Endothelial cell of umbilical vein (primary cell): ENCODE measurements around the gene CNTN1. TPM values are rescaled to one million over a fixed set of nuclear protein-coding genes. Genes with fewer than 3 reads are reported as not detected.

Experiments
- BruUV-seq: library from RNA; stranded (reverse); fragments of 400-500 nt; replicated peaks from 2 replicates; lab custom pipeline; 2021; lab: Mats Ljungman, UMichigan
- CTCF ChIA-PET: fragments of 300-600, 350-600 bp; sonication (Branson Sonifier 250); formaldehyde crosslinking; loops from one replicate; lab custom pipeline; 2021; ENCODE audit warnings: antibody characterized with exemption, inconsistent platforms; lab: Charles Lee
- POLR2A ChIA-PET: fragments of 300-600, 350-600 bp; sonication (Branson Sonifier 250); formaldehyde crosslinking; loops from one replicate; lab custom pipeline; 2021; ENCODE audit warnings: antibody characterized with exemption, inconsistent platforms; lab: Charles Lee
- DNase-seq: peaks from one replicate; pipeline ENCODE4 v3.0.0-alpha.2; 2011; ENCODE audit warnings: low read depth, low spot score
- FAIRE-seq: peaks from 2 replicates; lab custom pipeline; 2011; peaks lifted over from hg19 to GRCh38; lab: Jason Lieb, UNC
- H2AFZ ChIP-seq: 2 replicates; pipeline ENCODE4 v1.6.0; 2012; ENCODE audit warnings: low read depth, low read length, control low read depth, inconsistent platforms
- H3K27ac ChIP-seq: 2 replicates; pipeline ENCODE4 v1.5.1; 2011; ENCODE audit warnings: low read depth, mild to moderate bottlenecking, control low read depth, low read length, moderate library complexity; ENCODE audit not compliant: insufficient read depth
- H3K27me3 ChIP-seq, 2 experiments: 2 replicates each; pipeline versions ENCODE4 v1.6.0 to v1.6.1; 2011; ENCODE audit warnings: low read length in 2 of 2, mixed read lengths in 1 of 2; ENCODE audit not compliant: control insufficient read depth in 2 of 2, insufficient read depth in 2 of 2
- H3K36me3 ChIP-seq, 2 experiments: 2 replicates in 1 of 2; 3 replicates in 1 of 2; pipeline ENCODE4 v1.5.1; 2011; ENCODE audit warnings: low read length in 2 of 2, mild to moderate bottlenecking in 1 of 2, moderate library complexity in 1 of 2; ENCODE audit not compliant: control insufficient read depth in 2 of 2, insufficient read depth in 2 of 2; ENCODE audit errors: extremely low read depth in 1 of 2
- H3K4me1 ChIP-seq: 3 replicates; pipeline ENCODE4 v1.5.1; 2011; ENCODE audit warnings: mild to moderate bottlenecking, low read length; ENCODE audit not compliant: control insufficient read depth, insufficient read depth; ENCODE audit errors: extremely low read depth
- H3K4me2 ChIP-seq: 2 replicates; pipeline ENCODE4 v1.6.1; 2011; ENCODE audit warnings: low read length, control low read depth, mixed read lengths; ENCODE audit not compliant: insufficient read depth
- H3K4me3 ChIP-seq, 3 experiments: fragments of 200-600 bp in 1 of 3; sonication (generic), shearing (Covaris generic) in 1 of 3; replicated peaks in 1 of 3; 2 replicates each; pipeline ENCODE4 v1.5.1; 2011 to 2016; ENCODE audit warnings: control low read depth in 3 of 3, low read length in 3 of 3, mild to moderate bottlenecking in 2 of 3, inconsistent platforms in 1 of 3, low read depth in 1 of 3, moderate library complexity in 1 of 3; ENCODE audit not compliant: insufficient read depth in 1 of 3
- H3K79me2 ChIP-seq: 2 replicates; pipeline ENCODE4 v1.6.0; 2012; ENCODE audit warnings: low read length, inconsistent platforms; ENCODE audit not compliant: control insufficient read depth, insufficient read depth
- H3K9ac ChIP-seq: replicated peaks from 2 replicates; pipeline ENCODE3; 2011; ENCODE audit warnings: low read length, control low read depth; ENCODE audit not compliant: insufficient read depth; ENCODE audit errors: extremely low read depth
- H3K9me1 ChIP-seq: replicated peaks from 3 replicates; pipeline ENCODE4 v1.6.0; 2011; ENCODE audit warnings: mild to moderate bottlenecking, low read length; ENCODE audit not compliant: control insufficient read depth, insufficient read depth; ENCODE audit errors: extremely low read depth
- H3K9me3 ChIP-seq: replicated peaks from 2 replicates; pipeline ENCODE4 v1.5.1; 2012; ENCODE audit warnings: low read length, inconsistent platforms; ENCODE audit not compliant: control insufficient read depth, insufficient read depth
- H4K20me1 ChIP-seq: replicated peaks from 2 replicates; pipeline ENCODE3; 2011; ENCODE audit warnings: mild to moderate bottlenecking, low read length; ENCODE audit not compliant: control insufficient read depth, insufficient read depth; ENCODE audit errors: extremely low read depth
- CTCF ChIP-seq, 2 donors: IDR thresholded peaks; 1 replicate in 1 of 2; 2 replicates in 1 of 2; pipeline ENCODE4 v1.5.1; 2011; ENCODE audit warnings: low read length in 2 of 2, mild to moderate bottlenecking in 2 of 2, moderate library complexity in 2 of 2, control low read depth in 1 of 2, inconsistent platforms in 1 of 2, low read depth in 1 of 2; ENCODE audit not compliant: insufficient read depth in 1 of 2; ENCODE audit errors: extremely low read depth in 1 of 2
- EZH2 ChIP-seq: IDR thresholded peaks from 2 replicates; pipeline ENCODE4 v1.6.1; 2012; ENCODE audit warnings: borderline replicate concordance, low read depth, mild to moderate bottlenecking, moderate library complexity, low read length, inconsistent platforms; ENCODE audit not compliant: severe bottlenecking
- FOS ChIP-seq: IDR thresholded peaks from 2 replicates; pipeline ENCODE4 v1.6.1; 2011; ENCODE audit warnings: mild to moderate bottlenecking, low read length, moderate library complexity, borderline replicate concordance; ENCODE audit not compliant: insufficient read depth
- GATA2 ChIP-seq: IDR thresholded peaks from 2 replicates; pipeline ENCODE4 v1.7.0; 2011; ENCODE audit warnings: low read depth, mild to moderate bottlenecking, moderate library complexity, mixed read lengths, low read length; ENCODE audit not compliant: insufficient read length, insufficient read depth
- JUN ChIP-seq: IDR thresholded peaks from 2 replicates; pipeline ENCODE4 v1.6.1; 2011; ENCODE audit warnings: borderline replicate concordance, low read depth; ENCODE audit not compliant: insufficient read length, insufficient read depth
- MAX ChIP-seq: IDR thresholded peaks from 2 replicates; pipeline ENCODE4 v1.6.1; 2011; ENCODE audit not compliant: insufficient read depth, insufficient read length
- MYC ChIP-seq: IDR thresholded peaks from one replicate; pipeline ENCODE4 v1.6.1; 2011; ENCODE audit warnings: mild to moderate bottlenecking, low read depth, low read length
- POLR2A ChIP-seq: IDR thresholded peaks from 2 replicates; pipeline ENCODE4 v1.6.1; 2012; ENCODE audit warnings: low read depth, mild to moderate bottlenecking, control low read depth, low read length
- POLR2AphosphoS5 ChIP-seq: IDR thresholded peaks from 2 replicates; pipeline ENCODE4 v1.6.1; 2012; ENCODE audit warnings: low read depth, mild to moderate bottlenecking, control low read depth, low read length, moderate library complexity; ENCODE audit not compliant: insufficient read depth
- dilution Hi-C: fragments of 300-500 bp; cut with MboI; formaldehyde crosslinking; loops from one replicate; pipeline ENCODE4 v1.15.0; 2019; ENCODE audit warnings: low sequenced_read_pairs; ENCODE audit not compliant: extremely low pct_ligation_motif_present
- intact Hi-C: fragments of 100-400 bp; cut with micrococcal nuclease; formaldehyde crosslinking; loops from one replicate; pipeline ENCODE4 v1.10.0; 2022
- polyA plus RNA-seq, 4 experiments: library from polyadenylated mRNA; depleted of rRNA in 3 of 4; stranded (reverse) in 3 of 4; unstranded in 1 of 4; fragments of >200 nt; gene quantifications; 2 replicates each; pipeline versions ENCODE4 v1.2.1 to v1.2.3, GENCODE V29; 2011 to 2012; ENCODE audit warnings: missing spikeins in 1 of 4
- total RNA-seq: library from RNA; stranded (reverse); gene quantifications from 2 replicates; pipeline ENCODE4 v1.2.3, GENCODE V29; 2021

The CNTN1 gene
- total and polyA plus RNA-seq, 2 donors (not counting 3 experiments of a cell fraction or from before 2014, with no cell fraction given): 0.07 TPM; not detected in 1

GRCh38 chr12:40837891-40838429 is 145.7 kb downstream of the CNTN1 start:
- intact Hi-C loops (no loop called here), dilution Hi-C loops (no loop called here)
- no peaks in the 10 kb centered on the region for H3K27me3 ChIP-seq
- H3K4me2 ChIP-seq: no peak overlapping the region
- H3K79me2 ChIP-seq: no peaks in the 10 kb centered on the region
- no peak for FAIRE-seq
- H3K4me3 ChIP-seq: no peak overlapping the region
- no peak for TF ChIP-seq EZH2
- no peak for TF ChIP-seq POLR2AphosphoS5
- TF ChIP-seq MYC: no peak
- H3K9me3 ChIP-seq: no peaks in the 10 kb centered on the region
- H3K9ac ChIP-seq: no peak overlapping the region
- POLR2A ChIA-PET: no interaction called here
- H3K27ac ChIP-seq: no peak overlapping the region
- H3K9me1 ChIP-seq: no peaks in the 10 kb centered on the region
- H4K20me1 ChIP-seq: no peaks in the 10 kb centered on the region
- CTCF ChIA-PET: no interaction called here
- no peak for DNase-seq
- H3K4me1 ChIP-seq: no peaks in the 10 kb centered on the region
- no TSS peak for BruUV-seq
- no peaks in the 10 kb centered on the region for H3K36me3 ChIP-seq
- H2AFZ ChIP-seq: no peak overlapping the region

- dilution Hi-C loops: no loop called here
- DNase-seq (no peak), FAIRE-seq (no peak)
- Histone ChIP-seq H3K4me2 (no peak overlapping the region), H3K9me3 (no peaks in the 10 kb centered on the region), H3K4me1 (no peaks in the 10 kb centered on the region), H3K9me1 (no peaks in the 10 kb centered on the region), H3K27me3 (no peaks in the 10 kb centered on the region), H3K36me3 (no peaks in the 10 kb centered on the region), H3K27ac (no peak overlapping the region), H3K79me2 (no peaks in the 10 kb centered on the region), H3K9ac (no peak overlapping the region), H2AFZ (no peak overlapping the region), H3K4me3 (no peak overlapping the region), H4K20me1 (no peaks in the 10 kb centered on the region)
- TF ChIP-seq JUN (no peak), CTCF (IDR thresholded peaks at IDR 0.05; ENCODE audit: extremely low read depth in 1 of 2, insufficient read depth in 1 of 2, low read depth in 1 of 2, low read length in 2 of 2) (no peak), POLR2AphosphoS5 (no peak), POLR2A (no peak), GATA2 (no peak), FOS (no peak), MYC (no peak), EZH2 (no peak), MAX (no peak)
- BruUV-seq: no TSS peak
- ChIA-PET CTCF (no interaction called here), POLR2A (no interaction called here)
- intact Hi-C loops: no loop called here
These were observed 151.3 kb downstream of the CNTN1 start for GRCh38 chr12:40843495-40843894.
